Hypothalamus (tissue), 51 donors: Measurements from ENCODE around the gene NAP1L4.

ENCODE experiments used
- DNase-seq, 51 donors: peaks; one replicate each; lab custom pipeline; 2025; lab: John Stamatoyannopoulos, UW

Gene NAP1L4

DNA sequence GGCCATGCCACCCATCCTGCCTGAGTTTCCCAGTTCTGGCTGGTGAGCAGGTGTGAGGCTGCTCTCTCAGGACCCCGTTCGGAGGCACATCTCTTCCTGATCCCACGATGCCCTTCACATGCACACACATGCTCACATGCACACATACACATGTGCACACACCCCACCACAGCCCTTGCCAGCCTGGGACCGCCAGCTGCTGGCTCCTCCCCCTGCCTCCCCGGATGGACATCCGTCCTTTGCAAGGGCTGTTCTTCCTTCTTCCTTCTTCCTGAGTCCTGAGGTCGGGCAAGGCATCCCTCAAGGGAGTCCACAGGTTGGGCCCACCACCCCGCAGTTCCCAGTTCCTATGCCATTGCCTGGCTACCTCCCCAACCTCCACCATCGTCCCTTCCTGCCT, 96.1 kb downstream of the NAP1L4 start:
- no peak for DNase-seq
